OCI-LY7 (cell line): ENCODE measurements around the gene EML6. TPM values are rescaled to one million over a fixed set of nuclear protein-coding genes. Genes with fewer than 3 reads are reported as not detected.

Source experiments
- BruUV-seq: library from RNA; stranded (reverse); fragments of 400-500 nt; replicated peaks from 2 replicates; lab custom pipeline; 2021; lab: Mats Ljungman, UMichigan
- CTCF ChIA-PET: fragments of 300-600 bp; sonication (Branson Sonifier 250); formaldehyde crosslinking; loops from one replicate; lab custom pipeline; 2022; ENCODE audit warnings: antibody characterized with exemption; ENCODE audit not compliant: unreplicated experiment; lab: Charles Lee
- POLR2A ChIA-PET: fragments of 300-600 bp; sonication (Branson Sonifier 250); formaldehyde crosslinking; loops from one replicate; lab custom pipeline; 2022; ENCODE audit warnings: antibody characterized with exemption; lab: Charles Lee
- DNase-seq: peaks from one replicate; pipeline ENCODE4 v3.0.0-alpha.2; 2015; ENCODE audit warnings: low spot score
- H2AFZ ChIP-seq: fragments of 200-600 bp; sonication (generic), shearing (Covaris generic); 2 replicates; pipeline ENCODE4 v1.6.1; 2014; ENCODE audit warnings: mild to moderate bottlenecking, antibody characterized with exemption, low read length, moderate library complexity
- H3K27ac ChIP-seq: fragments of 200-600 bp; sonication (generic); 2 replicates; pipeline ENCODE4 v1.5.1; 2014; ENCODE audit warnings: mixed run types, low read depth, mild to moderate bottlenecking, moderate library complexity, low read length, inconsistent platforms; ENCODE audit not compliant: poor library complexity, severe bottlenecking
- H3K36me3 ChIP-seq: fragments of 200-600 bp; sonication (generic); 2 replicates; pipeline ENCODE4 v1.6.1; 2014; ENCODE audit warnings: mild to moderate bottlenecking, antibody characterized with exemption, low read length, moderate library complexity, mixed read lengths; ENCODE audit not compliant: insufficient read depth
- H3K4me1 ChIP-seq: fragments of 200-600 bp; sonication (generic); 2 replicates; pipeline ENCODE4 v1.5.1; 2014; ENCODE audit warnings: mild to moderate bottlenecking, low read length; ENCODE audit not compliant: insufficient read depth, poor library complexity, severe bottlenecking
- H3K4me2 ChIP-seq: fragments of 200-600 bp; sonication (generic); 2 replicates; pipeline ENCODE4 v1.6.1; 2014; ENCODE audit warnings: mild to moderate bottlenecking, low read length
- H3K4me3 ChIP-seq: fragments of 200-600 bp; sonication (generic); 2 replicates; pipeline ENCODE4 v1.5.1; 2014; ENCODE audit warnings: mild to moderate bottlenecking, low read depth, low read length; ENCODE audit not compliant: poor library complexity, severe bottlenecking
- H3K79me2 ChIP-seq: fragments of 200-600 bp; sonication (generic); 2 replicates; pipeline ENCODE4 v1.6.1; 2016; ENCODE audit warnings: low read depth, mild to moderate bottlenecking, low read length, moderate library complexity, mixed read lengths; ENCODE audit not compliant: insufficient read depth
- H3K9me2 ChIP-seq: fragments of 200-600 bp; sonication (generic); 2 replicates; pipeline ENCODE4 v1.6.1; 2016; ENCODE audit warnings: mild to moderate bottlenecking, low read length, mixed read lengths; ENCODE audit not compliant: insufficient read depth
- H3K9me3 ChIP-seq: fragments of 200-600 bp; sonication (generic); 2 replicates; pipeline ENCODE4 v1.6.1; 2014; ENCODE audit warnings: mild to moderate bottlenecking, mixed run types, low read length, mixed read lengths
- H4K20me1 ChIP-seq: fragments of 200-600 bp; sonication (generic); 2 replicates; pipeline ENCODE4 v1.6.1; 2014; ENCODE audit warnings: mild to moderate bottlenecking, antibody characterized with exemption, low read length, moderate library complexity, mixed read lengths; ENCODE audit not compliant: insufficient read depth
- CTCF ChIP-seq: fragments of 200-600 bp; sonication (generic); conservative IDR thresholded peaks from 2 replicates; pipeline ENCODE4 v1.5.1; 2014; ENCODE audit warnings: mild to moderate bottlenecking, antibody characterized with exemption, low read length, moderate library complexity, mixed read lengths
- EZH2phosphoT487 ChIP-seq: fragments of 200-600 bp; sonication (generic); IDR thresholded peaks from 2 replicates; pipeline ENCODE4 v1.6.1; 2018; ENCODE audit warnings: low read depth, borderline replicate concordance, mild to moderate bottlenecking, mixed run types, antibody characterized with exemption, low read length, moderate library complexity, mixed read lengths
- intact Hi-C: fragments of 100-400 bp; cut with micrococcal nuclease; formaldehyde crosslinking; loops from one replicate; pipeline ENCODE4 v1.10.0; 2022; ENCODE audit not compliant: unreplicated experiment
- total RNA-seq, 2 experiments: library from RNA; depleted of rRNA in 1 of 2; stranded (reverse); fragments of >200 nt in 1 of 2; shearing (Covaris generic) in 1 of 2; gene quantifications; 2 replicates each; pipeline ENCODE4 v1.2.3, GENCODE V29; 2014 to 2022

The EML6 gene
- total RNA-seq, 2 experiments from 2014 or later: 310 to 367 TPM

GRCh38 chr2:55010149-55010591 lies 286.7 kb downstream of the EML6 start:
- no peak for TF ChIP-seq EZH2phosphoT487
- ChIA-PET POLR2A (interaction anchor here (0.8 to 1.6 kb wide), 9 partner anchors 11 to 158 kb away, joined by 3 to 7 read pairs (median 4); partner anchors contain the start of gene RTN4), CTCF (interaction anchor here (0.5 kb wide), 1 partner anchor 214 kb away, joined by 3 read pairs; no protein-coding TSS in a partner anchor)
- intact Hi-C loops: loop anchor here (5.0 kb wide), 1 partner anchor 253 kb away; no protein-coding TSS in a partner anchor
- Histone ChIP-seq H3K4me3 (peak overlapping the region; percentile 63), H3K4me2 (peak overlapping the region; percentile 79), H3K4me1 (peaks cover 36% of the 10 kb centered on the region), H3K9me3 (no peaks in the 10 kb centered on the region), H3K9me2 (no peaks in the 10 kb centered on the region), H3K79me2 (peaks cover 81% of the 10 kb centered on the region), H4K20me1 (peaks cover 27% of the 10 kb centered on the region; the same call in 1 of the 2 replicates), H2AFZ (no peak overlapping the region; the same call in 1 of the 2 replicates), H3K27ac (peak overlapping the region; percentile 2), H3K36me3 (no peaks in the 10 kb centered on the region)
- peak; percentile 73 for DNase-seq
- no TSS peak for BruUV-seq

GRCh38 chr2:55010915-55011314 lies 287.5 kb downstream of the EML6 start:
- no peak for DNase-seq
- peaks cover 36% of the 10 kb centered on the region for H3K4me1 ChIP-seq
- peak overlapping the region; percentile 79 for H3K4me2 ChIP-seq
- no peak overlapping the region for H2AFZ ChIP-seq
- POLR2A ChIA-PET: interaction anchor here (0.8 to 1.6 kb wide), 4 partner anchors 11 to 149 kb away, joined by 3 to 7 read pairs (median 4); partner anchors contain the start of gene RTN4
- CTCF ChIA-PET: no interaction called here
- H3K79me2 ChIP-seq: peaks cover 82% of the 10 kb centered on the region
- TF ChIP-seq CTCF: no peak
- TF ChIP-seq EZH2phosphoT487: no peak
- BruUV-seq: no TSS peak
- H3K36me3 ChIP-seq: 0 out of 2 replicates have a peak, but pooled peaks cover under 1% of the 10 kb centered on the region
- peaks cover 27% of the 10 kb centered on the region; the same call in 1 of the 2 replicates for H4K20me1 ChIP-seq
- H3K9me2 ChIP-seq: no peaks in the 10 kb centered on the region
- intact Hi-C loops: loop anchor here (5.0 kb wide), 1 partner anchor 254 kb away; no protein-coding TSS in a partner anchor
- H3K27ac ChIP-seq: no peak overlapping the region
- H3K4me3 ChIP-seq: peak overlapping the region; percentile 63
- H3K9me3 ChIP-seq: no peaks in the 10 kb centered on the region

GRCh38 chr2:55011831-55012671 lies 288.6 kb downstream of the EML6 start:
- intact Hi-C loops: loop anchor here (5.0 kb wide), 1 partner anchor 255 kb away; no protein-coding TSS in a partner anchor
- Histone ChIP-seq H3K4me2 (peak overlapping the region; percentile 79), H3K36me3 (peaks cover 4% of the 10 kb centered on the region; the same call in 1 of the 2 replicates), H3K9me2 (no peaks in the 10 kb centered on the region), H3K27ac (no peak overlapping the region), H3K4me1 (peaks cover 36% of the 10 kb centered on the region), H3K4me3 (no peak overlapping the region), H3K9me3 (no peaks in the 10 kb centered on the region), H2AFZ (no peak overlapping the region), H3K79me2 (peaks cover 80% of the 10 kb centered on the region), H4K20me1 (peaks cover 24% of the 10 kb centered on the region; the same call in 1 of the 2 replicates)
- no TSS peak for BruUV-seq
- ChIA-PET CTCF (no interaction called here), POLR2A (interaction anchor here (0.7 to 1.4 kb wide), 2 partner anchors 106 to 146 kb away, joined by 3 read pairs; no protein-coding TSS in a partner anchor)
- DNase-seq: no peak
- no peak for TF ChIP-seq EZH2phosphoT487
- no peak for TF ChIP-seq CTCF
